Activated gamma-delta T cell treated with anti-CD3 and anti-CD28 coated beads, Interleukin-2, amount 50 U/mL, for 16 hours (primary cell): Measurements from ENCODE around the gene ARL14.

ENCODE experiments used
- DNase-seq: peaks from one replicate; pipeline ENCODE4 v3.0.0-alpha.2; 2020; ENCODE audit warnings: low read depth

ARL14 gene

DNA sequence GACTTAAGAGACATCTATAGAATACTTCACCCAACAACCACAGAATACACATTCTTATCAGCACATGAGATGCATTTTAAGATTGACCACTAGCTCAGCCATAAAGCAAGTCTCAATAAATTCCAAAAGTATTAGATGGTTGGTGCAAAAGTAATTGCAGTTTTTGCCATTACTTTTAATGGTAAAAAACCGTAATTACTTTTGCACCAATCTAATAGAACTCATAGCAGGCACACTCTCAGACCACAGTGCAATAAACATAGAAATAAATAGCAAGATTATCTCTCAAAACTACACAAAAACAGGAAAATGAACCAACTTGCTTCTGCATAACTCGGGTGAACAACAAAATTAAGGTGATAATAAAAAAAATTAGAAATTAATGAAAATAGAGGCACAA is 45.4 kb downstream of the ARL14 start:
- no peak for DNase-seq

DNA sequence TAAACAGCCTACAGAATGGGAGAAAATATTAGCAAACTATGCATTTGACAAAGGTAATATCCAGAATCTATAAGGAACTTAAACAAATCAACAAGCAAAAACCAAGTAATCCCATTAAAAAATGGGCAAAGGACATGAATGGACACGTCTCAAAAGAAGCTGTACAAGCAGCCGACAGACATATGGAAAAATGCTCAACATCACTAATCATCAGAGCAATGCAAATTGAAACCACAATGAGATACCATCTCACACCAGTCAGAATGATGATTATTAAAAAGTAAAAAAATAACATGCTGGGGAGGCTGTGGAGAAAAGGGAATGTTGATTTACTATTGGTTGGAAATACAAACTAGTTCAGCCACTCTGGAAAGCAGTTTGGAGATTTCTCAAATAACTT is 48.4 kb downstream of the ARL14 start:
- DNase-seq = no peak
